Heart right ventricle (tissue), 16 donors: Measurements from ENCODE around the gene SPOCK2. TPM values are rescaled to one million over a fixed set of nuclear protein-coding genes. Genes with fewer than 3 reads are reported as not detected.

Experiments used
- ATAC-seq, 8 donors: fragments of 200-7000 bp; cut with Tn5 transposase; one replicate each; pipeline ENCODE4 v1.9.1; 2020; ENCODE audit warnings: mild to moderate bottlenecking in 8 of 8, moderate library complexity in 8 of 8, moderate number of reproducible peaks in 1 of 8
- DNase-seq, 2 donors: peaks; one replicate each; pipeline ENCODE4 v3.0.0-alpha.2; 2020
- H3K27ac ChIP-seq, 10 donors: fragments of 200-600 bp; sonication (generic) in 2 of 10; one replicate each; pipeline versions ENCODE4 v1.5.0 to v1.8.0; 2020 to 2022; ENCODE audit warnings: mild to moderate bottlenecking in 3 of 10
- H3K27me3 ChIP-seq, 7 donors: fragments of 200-600 bp; one replicate each; pipeline ENCODE4 v1.8.0; 2021 to 2022; ENCODE audit warnings: mild to moderate bottlenecking in 2 of 7
- H3K36me3 ChIP-seq, 9 donors: fragments of 200-600 bp; sonication (generic) in 1 of 9; one replicate each; pipeline versions ENCODE4 v1.5.0 to v1.8.0; 2020 to 2022; ENCODE audit warnings: mild to moderate bottlenecking in 2 of 9
- H3K4me1 ChIP-seq, 9 donors: fragments of 200-600 bp; sonication (generic) in 1 of 9; one replicate each; pipeline versions ENCODE4 v1.5.0 to v1.8.0; 2020 to 2022; ENCODE audit warnings: mild to moderate bottlenecking in 4 of 9
- H3K4me3 ChIP-seq, 10 donors: fragments of 200-600 bp; sonication (generic) in 2 of 10; one replicate each; pipeline versions ENCODE4 v1.5.0 to v1.8.0; 2020 to 2022; ENCODE audit warnings: mild to moderate bottlenecking in 7 of 10, moderate library complexity in 2 of 10
- H3K9me3 ChIP-seq, 11 donors: fragments of 200-600 bp in 10 of 11; sonication (generic) in 2 of 11; one replicate each; pipeline versions ENCODE4 v1.5.0 to v1.8.0; 2013 to 2022; ENCODE audit warnings: mild to moderate bottlenecking in 2 of 11, control low read depth in 1 of 11, moderate library complexity in 1 of 11
- CTCF ChIP-seq, 9 donors: fragments of 200-600 bp; sonication (generic) in 2 of 9; IDR thresholded peaks; one replicate each; pipeline versions ENCODE4 v1.5.0 to v1.8.0; 2021 to 2022; ENCODE audit warnings: antibody characterized with exemption in 9 of 9, mild to moderate bottlenecking in 5 of 9, moderate library complexity in 1 of 9
- WGBS, 2 donors: extraction: QIAGEN DNeasy Blood & Tissue Kit; methylation state at CpG; one replicate each; pipeline ENCODE4 v1.1.7; 2013; ENCODE audit warnings: inconsistent platforms in 1 of 2; 5-methylcytosine and 5-hydroxymethylcytosine counted together
- intact Hi-C, 10 donors: fragments of 100-400 bp; cut with DNase I; formaldehyde crosslinking; loops; one replicate each; pipeline versions ENCODE4 v1.11.1 to v1.14.2; 2022
- polyA plus RNA-seq, 2 donors: library from polyadenylated mRNA; stranded (reverse); fragments of 200-250 nt; gene quantifications; one replicate each; pipeline ENCODE4 v1.2.3, GENCODE V29; 2013
- total RNA-seq, 10 donors: library from RNA; stranded (reverse); fragmentation: NEBNext Ultra II Directional in 3 of 10; extraction: Animal tissue kit (Norgen Biotek cat#: 25700) in 3 of 10; gene quantifications; one replicate each; pipeline versions ENCODE4 v1.2.1 to v1.2.4, GENCODE V29; 2021 to 2023
- donor health status: Arrhythmogenic right ventricular cardiomyopathy.
- donor health status: ischemic (EF 13 %, LVEDD 7.1; RV severe dilation, severe dysfunction).
- donor health status: healthy with polysubstance abuse.
- donor health status: DM: no; HTN: yes; CAD: no.
- donor health status: DM: no; HTN: no; CAD: no.
- donor health status: ischemic (EF 25% LVEDD 6.9; RV normal size, moderate dysfunction).
- donor health status: ischemic (EF 25% LVEDD 5.7; RV mildly dilated, moderate dysfunction).
- donor health status: healthy.
- donor health status: DM: yes; HTN: yes; CAD: no.
- donor health status: Ischemic cardiomyopathy.
- donor health status: ischemic (EF 35%, LVEDD 5.7; RV mildly dilated, moderate dysfunction).
- donor health status: nonischemic (EF 11% LVEDD 7.7; RV severe dilation, severe dysfunction).
- donor health status: DM: yes; HTN: yes; CAD: no.
- donor health status: PGD.
- donor health status: ischemic (EF 29% LVEDD 5.4; RV normal size, mild dysfunction).
- donor health status: nonischemic (EF 23%, LVEDD 6.1; RV moderate dilation, normal function).

SPOCK2 gene
- total and polyA plus RNA-seq, 12 donors = 3.5 to 13.4 (median 6.9) TPM

DNA sequence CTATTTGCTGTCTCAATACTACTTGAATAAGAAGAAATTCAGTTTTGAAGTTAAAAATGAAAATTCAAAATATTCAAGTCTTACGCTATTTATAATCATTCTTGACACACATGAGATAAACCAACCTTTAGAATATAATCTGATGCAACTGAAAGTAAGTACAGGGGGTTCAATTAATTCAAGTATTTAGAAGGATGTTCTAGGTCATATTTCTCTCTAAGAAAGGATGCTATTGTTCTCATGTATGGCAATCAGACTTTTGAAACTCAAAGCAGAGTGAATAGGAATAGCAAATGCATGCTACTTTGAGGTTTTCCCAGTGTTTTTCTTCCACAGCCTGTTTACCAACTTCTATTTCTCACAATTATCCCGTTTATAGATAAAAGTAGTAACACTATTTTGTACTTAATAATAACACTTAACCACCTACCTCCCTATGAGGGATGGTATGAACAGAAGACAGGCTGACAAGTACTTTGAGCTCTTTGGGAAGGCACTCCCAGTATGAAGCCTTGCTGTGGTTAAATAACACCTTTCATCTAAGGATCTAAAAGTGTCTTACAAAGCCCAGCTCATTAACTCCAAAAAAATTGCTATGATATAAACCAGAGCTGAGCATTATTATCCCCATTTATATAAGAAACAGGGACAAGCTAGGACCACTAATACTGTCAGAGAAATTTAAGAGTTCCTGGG, 18.0 kb upstream of the SPOCK2 start:
- WGBS, 2 donors = 64 to 75% methylated on average over 2 of the region's 2 CpGs
- Histone ChIP-seq H3K36me3 (peaks cover 0 to 17% (median 11%) of the 10 kb centered on the region in 9 donors), H3K9me3 (no peaks in the 10 kb centered on the region), H3K4me3 (no peak overlapping the region), H3K4me1 (peaks cover 7 to 58% (median 33%) of the 10 kb centered on the region in 9 donors), H3K27ac (peak overlapping the region in 8 of 10 donors; percentile 14 to 73 (median 50)), H3K27me3 (no peaks in the 10 kb centered on the region)
- TF ChIP-seq CTCF (IDR thresholded peaks at IDR 0.05) = no peak
- intact Hi-C loops = loop anchor here in 1 of 10 donors (5.0 kb wide), 1 partner anchor 54 kb away; no protein-coding TSS in a partner anchor
- ATAC-seq (no peak), DNase-seq (no peak)

- intact Hi-C loops = loop anchor here in 1 of 10 donors (5.0 kb wide), 1 partner anchor 53 kb away; no protein-coding TSS in a partner anchor
- no peaks in the 10 kb centered on the region for H3K27me3 ChIP-seq
- no peaks in the 10 kb centered on the region for H3K9me3 ChIP-seq
- no peak for DNase-seq
- peaks cover 7 to 53% (median 33%) of the 10 kb centered on the region in 9 donors for H3K4me1 ChIP-seq
- ATAC-seq = peak in 4 of 8 donors; percentile 20 to 60 (median 45)
- WGBS, 2 donors = 48 to 58% methylated on average over 5 of the region's 5 CpGs
- H3K4me3 ChIP-seq = no peak overlapping the region
- H3K36me3 ChIP-seq = peaks cover 0 to 23% (median 11%) of the 10 kb centered on the region in 9 donors
- peak overlapping the region in 8 of 10 donors; percentile 14 to 73 (median 50) for H3K27ac ChIP-seq
- TF ChIP-seq CTCF (IDR thresholded peaks at IDR 0.05) = no peak
Measured at GRCh38 chr10:72105710-72106109, 17.4 kb upstream of the SPOCK2 start.

DNA sequence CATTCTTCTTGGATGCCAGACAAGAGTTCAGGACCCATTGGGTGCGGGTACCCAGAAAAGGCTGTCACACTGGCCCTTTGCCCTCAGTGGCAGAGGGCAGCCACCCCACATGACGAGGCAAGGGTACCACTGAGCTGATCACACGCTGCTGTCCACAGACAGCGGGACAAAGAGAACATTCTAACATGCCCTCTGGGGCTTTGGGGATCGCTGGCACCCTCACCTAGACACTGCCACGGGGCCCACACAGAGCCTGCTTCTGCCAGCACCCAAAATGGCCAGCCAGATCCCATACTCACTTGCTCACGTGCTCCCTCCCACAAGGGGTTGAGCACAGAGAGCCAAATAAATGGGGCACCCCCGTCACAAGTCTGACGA, 16.7 kb upstream of the SPOCK2 start:
- intact Hi-C loops = loop anchor here in 1 of 10 donors (5.0 kb wide), 1 partner anchor 53 kb away; no protein-coding TSS in a partner anchor
- peak in 6 of 8 donors; percentile 9 to 64 (median 20) for ATAC-seq
- no peak for DNase-seq
- no peaks in the 10 kb centered on the region for H3K9me3 ChIP-seq
- WGBS, 2 donors = 79 to 82% methylated on average over 9 of the region's 9 CpGs
- peak overlapping the region in 8 of 10 donors; percentile 14 to 73 (median 50) for H3K27ac ChIP-seq
- H3K4me1 ChIP-seq = peaks cover 7 to 49% (median 30%) of the 10 kb centered on the region in 9 donors
- peaks cover 0 to 29% (median 11%) of the 10 kb centered on the region in 9 donors for H3K36me3 ChIP-seq
- H3K27me3 ChIP-seq = no peaks in the 10 kb centered on the region
- TF ChIP-seq CTCF (IDR thresholded peaks at IDR 0.05) = no peak
- no peak overlapping the region for H3K4me3 ChIP-seq

- H3K9me3 ChIP-seq = no peaks in the 10 kb centered on the region
- intact Hi-C loops = loop anchor here in 1 of 10 donors (5.0 kb wide), 1 partner anchor 52 kb away; no protein-coding TSS in a partner anchor
- ATAC-seq = no peak
- no peak for TF ChIP-seq CTCF (IDR thresholded peaks at IDR 0.05)
- H3K27me3 ChIP-seq = no peaks in the 10 kb centered on the region
- peaks cover 0 to 31% (median 11%) of the 10 kb centered on the region in 9 donors for H3K36me3 ChIP-seq
- no peak overlapping the region for H3K4me3 ChIP-seq
- DNase-seq = no peak
- H3K4me1 ChIP-seq = peaks cover 5 to 44% (median 26%) of the 10 kb centered on the region in 9 donors
- 82 to 86% methylated on average over 8 of the region's 8 CpGs for WGBS, 2 donors
- peak overlapping the region in 5 of 10 donors; percentile 34 to 73 (median 56) for H3K27ac ChIP-seq
Measured at GRCh38 chr10:72104472-72105097, 16.2 kb upstream of the SPOCK2 start.
